ENCODE data around the gene DACT2.

DACT2 gene

DNA sequence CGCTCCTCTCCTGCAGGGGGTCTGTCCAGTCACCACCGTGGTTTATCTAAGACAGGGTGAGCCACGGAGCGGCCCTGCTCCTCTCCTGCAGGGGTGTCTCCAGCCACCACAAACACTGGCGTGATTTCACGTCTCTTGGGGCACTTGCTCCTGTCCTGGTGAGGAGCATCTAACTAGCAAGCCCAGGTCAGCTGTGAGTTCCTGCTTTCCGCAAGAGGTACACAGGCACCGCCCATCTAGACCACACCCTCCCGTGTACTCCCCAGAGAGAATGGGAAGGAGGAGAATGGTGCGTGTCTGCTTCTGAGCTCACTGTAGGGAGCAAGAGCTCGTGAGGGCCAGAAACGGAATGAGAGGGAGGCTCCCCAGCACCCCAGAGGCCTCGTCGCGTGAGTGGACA is 40.7 kb downstream of the DACT2 start:
- POLR2A ChIA-PET: no interaction called here
- TF ChIP-seq ARNT (IDR thresholded peaks at IDR 0.05) (no peak), FOXK2 (IDR thresholded peaks at IDR 0.05) (no peak), ELF4 (IDR thresholded peaks at IDR 0.05) (no peak), ZNF384 (IDR thresholded peaks at IDR 0.05) (no peak), TARDBP (IDR thresholded peaks at IDR 0.05) (no peak), NFRKB (IDR thresholded peaks at IDR 0.05) (no peak), LEF1 (IDR thresholded peaks at IDR 0.05; ENCODE audit: borderline replicate concordance) (no peak), L3MBTL2 (conservative IDR thresholded peaks at IDR 0.05) (no peak), SUZ12 (IDR thresholded peaks at IDR 0.05) (no peak), PKNOX1 (IDR thresholded peaks at IDR 0.05) (no peak), HDGF (IDR thresholded peaks at IDR 0.05; ENCODE audit: borderline replicate concordance) (no peak), FOXM1 (IDR thresholded peaks at IDR 0.05; ENCODE audit: borderline replicate concordance) (no peak), CTBP1 (IDR thresholded peaks at IDR 0.05; ENCODE audit: borderline replicate concordance) (no peak), FOXA1 (IDR thresholded peaks at IDR 0.05) (no peak), SP1 (IDR thresholded peaks at IDR 0.05) (no peak), BHLHE40 (IDR thresholded peaks at IDR 0.05; ENCODE audit: borderline replicate concordance) (no peak)
- no peak for DNase-seq (ENCODE audit: extremely low spot score)
- CTCF ChIA-PET: no interaction called here

- no peak for TF ChIP-seq LEF1 (IDR thresholded peaks at IDR 0.05; ENCODE audit: borderline replicate concordance)
- no peak for TF ChIP-seq PKNOX1 (IDR thresholded peaks at IDR 0.05)
- TF ChIP-seq ARNT (IDR thresholded peaks at IDR 0.05): no peak
- no peak for TF ChIP-seq HDGF (IDR thresholded peaks at IDR 0.05; ENCODE audit: borderline replicate concordance)
- no peak for TF ChIP-seq FOXK2 (IDR thresholded peaks at IDR 0.05)
- CTCF ChIA-PET: no interaction called here
- no peak for DNase-seq (ENCODE audit: extremely low spot score)
- POLR2A ChIA-PET: no interaction called here
Observed at GRCh38 chr6:168277274-168277669, 42.3 kb downstream of the DACT2 start.

- TF ChIP-seq SP1 (IDR thresholded peaks at IDR 0.05): no peak
- no peak for TF ChIP-seq TARDBP (IDR thresholded peaks at IDR 0.05)
- TF ChIP-seq CTBP1 (IDR thresholded peaks at IDR 0.05; ENCODE audit: borderline replicate concordance): no peak
- no peak for TF ChIP-seq FOXM1 (IDR thresholded peaks at IDR 0.05; ENCODE audit: borderline replicate concordance)
- no peak for TF ChIP-seq NFRKB (IDR thresholded peaks at IDR 0.05)
- no peak for TF ChIP-seq L3MBTL2 (conservative IDR thresholded peaks at IDR 0.05)
- no peak for TF ChIP-seq ELF4 (IDR thresholded peaks at IDR 0.05)
- TF ChIP-seq FOXK2 (IDR thresholded peaks at IDR 0.05): no peak
- TF ChIP-seq ARNT (IDR thresholded peaks at IDR 0.05): no peak
- TF ChIP-seq PKNOX1 (IDR thresholded peaks at IDR 0.05): no peak
- no peak for TF ChIP-seq LEF1 (IDR thresholded peaks at IDR 0.05; ENCODE audit: borderline replicate concordance)
- TF ChIP-seq FOXA1 (IDR thresholded peaks at IDR 0.05): no peak
- ChIA-PET POLR2A (no interaction called here), CTCF (no interaction called here)
- no peak for DNase-seq (ENCODE audit: extremely low spot score)
Observed at GRCh38 chr6:168276576-168277273, 42.9 kb downstream of the DACT2 start.

- TF ChIP-seq SUZ12 (IDR thresholded peaks at IDR 0.05) (no peak), CTBP1 (IDR thresholded peaks at IDR 0.05; ENCODE audit: borderline replicate concordance) (no peak), ARNT (IDR thresholded peaks at IDR 0.05) (no peak), NFRKB (IDR thresholded peaks at IDR 0.05) (no peak), TARDBP (IDR thresholded peaks at IDR 0.05) (no peak), ZNF384 (IDR thresholded peaks at IDR 0.05) (no peak), PKNOX1 (IDR thresholded peaks at IDR 0.05) (no peak), FOXM1 (IDR thresholded peaks at IDR 0.05; ENCODE audit: borderline replicate concordance) (no peak), FOXA1 (IDR thresholded peaks at IDR 0.05) (no peak), LEF1 (IDR thresholded peaks at IDR 0.05; ENCODE audit: borderline replicate concordance) (no peak), ELF4 (IDR thresholded peaks at IDR 0.05) (no peak), BHLHE40 (IDR thresholded peaks at IDR 0.05; ENCODE audit: borderline replicate concordance) (no peak), SP1 (IDR thresholded peaks at IDR 0.05) (no peak), HDGF (IDR thresholded peaks at IDR 0.05; ENCODE audit: borderline replicate concordance) (no peak), L3MBTL2 (conservative IDR thresholded peaks at IDR 0.05) (no peak), FOXK2 (IDR thresholded peaks at IDR 0.05) (no peak)
- CTCF ChIA-PET: no interaction called here
- DNase-seq (ENCODE audit: extremely low spot score): no peak
- POLR2A ChIA-PET: interaction anchor here (0.6 kb wide), 1 partner anchor 40 kb away, joined by 3 read pairs; no protein-coding TSS in a partner anchor
Observed at GRCh38 chr6:168275168-168275567, 44.4 kb downstream of the DACT2 start.

- DNase-seq (ENCODE audit: extremely low spot score): no peak
- TF ChIP-seq HDGF (IDR thresholded peaks at IDR 0.05; ENCODE audit: borderline replicate concordance) (no peak), LEF1 (IDR thresholded peaks at IDR 0.05; ENCODE audit: borderline replicate concordance) (no peak), FOXM1 (IDR thresholded peaks at IDR 0.05; ENCODE audit: borderline replicate concordance) (no peak), SP1 (IDR thresholded peaks at IDR 0.05) (no peak), ELF4 (IDR thresholded peaks at IDR 0.05) (no peak), TARDBP (IDR thresholded peaks at IDR 0.05) (no peak), CTBP1 (IDR thresholded peaks at IDR 0.05; ENCODE audit: borderline replicate concordance) (no peak), PKNOX1 (IDR thresholded peaks at IDR 0.05) (no peak), ZNF384 (IDR thresholded peaks at IDR 0.05) (no peak)
- ChIA-PET POLR2A (no interaction called here), CTCF (no interaction called here)
Observed at GRCh38 chr6:168274037-168274952, 45.3 kb downstream of the DACT2 start.
